Measurements from ENCODE around the gene FASLG.

Gene FASLG

GRCh38 chr1:172627702-172628101, 31.2 kb upstream of the FASLG start:
- no peaks in the 10 kb centered on the region for H3K36me3 ChIP-seq (ENCODE audit: control insufficient read depth in 5 of 5, insufficient read depth in 5 of 5, low read length in 5 of 5)
- H3K27me3 ChIP-seq (ENCODE audit: control insufficient read depth in 5 of 5, insufficient read depth in 4 of 5, low read length in 5 of 5), result no peaks in the 10 kb centered on the region
- no peak overlapping the region for H3K27ac ChIP-seq (ENCODE audit: low read depth, low read length)
- no peaks in the 10 kb centered on the region for H3K4me1 ChIP-seq (ENCODE audit: control insufficient read depth in 5 of 5, insufficient read depth in 5 of 5, low read length in 5 of 5)
- no peak overlapping the region for H3K9ac ChIP-seq (ENCODE audit: low read length in 5 of 5)
- no peak overlapping the region for H3K4me3 ChIP-seq (ENCODE audit: low read depth in 1 of 5, low read length in 5 of 5)
- peaks cover 0 to 7% (median 0%) of the 10 kb centered on the region in 5 donors for H3K9me3 ChIP-seq (ENCODE audit: control insufficient read depth in 5 of 5, low read length in 5 of 5)

- Histone ChIP-seq H3K9me3 (ENCODE audit: control insufficient read depth in 5 of 5, low read length in 5 of 5) (peaks cover 0 to 7% (median 0%) of the 10 kb centered on the region in 5 donors), H3K4me3 (ENCODE audit: low read depth in 1 of 5, low read length in 5 of 5) (no peak overlapping the region), H3K9ac (ENCODE audit: low read length in 5 of 5) (no peak overlapping the region), H3K27ac (ENCODE audit: low read depth, low read length) (no peak overlapping the region), H3K36me3 (ENCODE audit: control insufficient read depth in 5 of 5, insufficient read depth in 5 of 5, low read length in 5 of 5) (no peaks in the 10 kb centered on the region), H3K27me3 (ENCODE audit: control insufficient read depth in 5 of 5, insufficient read depth in 4 of 5, low read length in 5 of 5) (no peaks in the 10 kb centered on the region), H3K4me1 (ENCODE audit: control insufficient read depth in 5 of 5, insufficient read depth in 5 of 5, low read length in 5 of 5) (no peaks in the 10 kb centered on the region)
These were observed 30.5 kb upstream of the FASLG start for GRCh38 chr1:172628401-172628800.

- Histone ChIP-seq H3K27ac (ENCODE audit: low read depth, low read length) (no peak overlapping the region), H3K36me3 (ENCODE audit: control insufficient read depth in 5 of 5, insufficient read depth in 5 of 5, low read length in 5 of 5) (no peaks in the 10 kb centered on the region), H3K27me3 (ENCODE audit: control insufficient read depth in 5 of 5, insufficient read depth in 4 of 5, low read length in 5 of 5) (no peaks in the 10 kb centered on the region), H3K4me3 (ENCODE audit: low read depth in 1 of 5, low read length in 5 of 5) (no peak overlapping the region), H3K9me3 (ENCODE audit: control insufficient read depth in 5 of 5, low read length in 5 of 5) (peaks cover 0 to 7% (median 0%) of the 10 kb centered on the region in 5 donors), H3K4me1 (ENCODE audit: control insufficient read depth in 5 of 5, insufficient read depth in 5 of 5, low read length in 5 of 5) (no peaks in the 10 kb centered on the region), H3K9ac (ENCODE audit: low read length in 5 of 5) (no peak overlapping the region)
These were observed 29.7 kb upstream of the FASLG start for GRCh38 chr1:172629170-172629569.

- Histone ChIP-seq H3K4me1 (ENCODE audit: control insufficient read depth in 5 of 5, insufficient read depth in 5 of 5, low read length in 5 of 5) (no peaks in the 10 kb centered on the region), H3K27ac (ENCODE audit: low read depth, low read length) (no peak overlapping the region)
These were observed 29.3 kb upstream of the FASLG start for GRCh38 chr1:172629638-172630037.

GRCh38 chr1:172630056-172630818, 28.7 kb upstream of the FASLG start:
- Histone ChIP-seq H3K27ac (ENCODE audit: low read depth, low read length) (no peak overlapping the region), H3K4me1 (ENCODE audit: control insufficient read depth in 5 of 5, insufficient read depth in 5 of 5, low read length in 5 of 5) (no peaks in the 10 kb centered on the region), H3K27me3 (ENCODE audit: control insufficient read depth in 5 of 5, insufficient read depth in 4 of 5, low read length in 5 of 5) (no peaks in the 10 kb centered on the region), H3K9me3 (ENCODE audit: control insufficient read depth in 5 of 5, low read length in 5 of 5) (peaks cover 0 to 7% (median 0%) of the 10 kb centered on the region in 5 donors), H3K9ac (ENCODE audit: low read length in 5 of 5) (no peak overlapping the region), H3K36me3 (ENCODE audit: control insufficient read depth in 5 of 5, insufficient read depth in 5 of 5, low read length in 5 of 5) (no peaks in the 10 kb centered on the region), H3K4me3 (ENCODE audit: low read depth in 1 of 5, low read length in 5 of 5) (no peak overlapping the region)

More at GRCh38 chr1:172629638-172630037, 29.3 kb upstream of the FASLG start:
- no peak overlapping the region for H3K9ac ChIP-seq (ENCODE audit: low read length in 5 of 5)
- no peaks in the 10 kb centered on the region for H3K27me3 ChIP-seq (ENCODE audit: control insufficient read depth in 5 of 5, insufficient read depth in 4 of 5, low read length in 5 of 5)
- peaks cover 0 to 7% (median 0%) of the 10 kb centered on the region in 5 donors for H3K9me3 ChIP-seq (ENCODE audit: control insufficient read depth in 5 of 5, low read length in 5 of 5)
- H3K4me3 ChIP-seq (ENCODE audit: low read depth in 1 of 5, low read length in 5 of 5), result no peak overlapping the region
- no peaks in the 10 kb centered on the region for H3K36me3 ChIP-seq (ENCODE audit: control insufficient read depth in 5 of 5, insufficient read depth in 5 of 5, low read length in 5 of 5)

- no peak overlapping the region for H3K27ac ChIP-seq (ENCODE audit: low read depth, low read length)
- H3K4me1 ChIP-seq (ENCODE audit: control insufficient read depth in 5 of 5, insufficient read depth in 5 of 5, low read length in 5 of 5), result no peaks in the 10 kb centered on the region
- no peak overlapping the region for H3K9ac ChIP-seq (ENCODE audit: low read length in 5 of 5)
- H3K27me3 ChIP-seq (ENCODE audit: control insufficient read depth in 5 of 5, insufficient read depth in 4 of 5, low read length in 5 of 5), result no peaks in the 10 kb centered on the region
- no peaks in the 10 kb centered on the region for H3K36me3 ChIP-seq (ENCODE audit: control insufficient read depth in 5 of 5, insufficient read depth in 5 of 5, low read length in 5 of 5)
- H3K4me3 ChIP-seq (ENCODE audit: low read depth in 1 of 5, low read length in 5 of 5), result no peak overlapping the region
- peaks cover 0 to 7% (median 0%) of the 10 kb centered on the region in 5 donors for H3K9me3 ChIP-seq (ENCODE audit: control insufficient read depth in 5 of 5, low read length in 5 of 5)
These were observed 28.0 kb upstream of the FASLG start for GRCh38 chr1:172630868-172631267.

GRCh38 chr1:172637522-172637921, 21.4 kb upstream of the FASLG start:
- H3K9me3 ChIP-seq (ENCODE audit: control insufficient read depth in 5 of 5, low read length in 5 of 5), result peaks cover 0 to 1% (median 0%) of the 10 kb centered on the region in 5 donors
- H3K4me1 ChIP-seq (ENCODE audit: control insufficient read depth in 5 of 5, insufficient read depth in 5 of 5, low read length in 5 of 5), result no peaks in the 10 kb centered on the region
- H3K27me3 ChIP-seq (ENCODE audit: control insufficient read depth in 5 of 5, insufficient read depth in 4 of 5, low read length in 5 of 5), result no peaks in the 10 kb centered on the region
- no peak overlapping the region for H3K4me3 ChIP-seq (ENCODE audit: low read depth in 1 of 5, low read length in 5 of 5)
- H3K27ac ChIP-seq (ENCODE audit: low read depth, low read length), result no peak overlapping the region
- H3K36me3 ChIP-seq (ENCODE audit: control insufficient read depth in 5 of 5, insufficient read depth in 5 of 5, low read length in 5 of 5), result no peaks in the 10 kb centered on the region
- no peak overlapping the region for H3K9ac ChIP-seq (ENCODE audit: low read length in 5 of 5)

- H3K36me3 ChIP-seq (ENCODE audit: control insufficient read depth in 5 of 5, insufficient read depth in 5 of 5, low read length in 5 of 5), result no peaks in the 10 kb centered on the region
- no peaks in the 10 kb centered on the region for H3K4me1 ChIP-seq (ENCODE audit: control insufficient read depth in 5 of 5, insufficient read depth in 5 of 5, low read length in 5 of 5)
- no peaks in the 10 kb centered on the region for H3K27me3 ChIP-seq (ENCODE audit: control insufficient read depth in 5 of 5, insufficient read depth in 4 of 5, low read length in 5 of 5)
- no peak overlapping the region for H3K9ac ChIP-seq (ENCODE audit: low read length in 5 of 5)
- H3K4me3 ChIP-seq (ENCODE audit: low read depth in 1 of 5, low read length in 5 of 5), result no peak overlapping the region
- H3K27ac ChIP-seq (ENCODE audit: low read depth, low read length), result no peak overlapping the region
- no peaks in the 10 kb centered on the region for H3K9me3 ChIP-seq (ENCODE audit: control insufficient read depth in 5 of 5, low read length in 5 of 5)
These were observed 20.7 kb upstream of the FASLG start for GRCh38 chr1:172638249-172638648.

- Histone ChIP-seq H3K9ac (ENCODE audit: low read length in 5 of 5) (no peak overlapping the region), H3K4me3 (ENCODE audit: low read depth in 1 of 5, low read length in 5 of 5) (no peak overlapping the region), H3K4me1 (ENCODE audit: control insufficient read depth in 5 of 5, insufficient read depth in 5 of 5, low read length in 5 of 5) (no peaks in the 10 kb centered on the region), H3K9me3 (ENCODE audit: control insufficient read depth in 5 of 5, low read length in 5 of 5) (no peaks in the 10 kb centered on the region), H3K27me3 (ENCODE audit: control insufficient read depth in 5 of 5, insufficient read depth in 4 of 5, low read length in 5 of 5) (no peaks in the 10 kb centered on the region), H3K27ac (ENCODE audit: low read depth, low read length) (no peak overlapping the region), H3K36me3 (ENCODE audit: control insufficient read depth in 5 of 5, insufficient read depth in 5 of 5, low read length in 5 of 5) (no peaks in the 10 kb centered on the region)
These were observed 19.7 kb upstream of the FASLG start for GRCh38 chr1:172638885-172639831.

GRCh38 chr1:172640111-172640510, 18.8 kb upstream of the FASLG start:
- no peaks in the 10 kb centered on the region for H3K4me1 ChIP-seq (ENCODE audit: control insufficient read depth in 5 of 5, insufficient read depth in 5 of 5, low read length in 5 of 5)
- no peaks in the 10 kb centered on the region for H3K27me3 ChIP-seq (ENCODE audit: control insufficient read depth in 5 of 5, insufficient read depth in 4 of 5, low read length in 5 of 5)
- H3K4me3 ChIP-seq (ENCODE audit: low read depth in 1 of 5, low read length in 5 of 5), result no peak overlapping the region
- H3K9ac ChIP-seq (ENCODE audit: low read length in 5 of 5), result no peak overlapping the region
- H3K9me3 ChIP-seq (ENCODE audit: control insufficient read depth in 5 of 5, low read length in 5 of 5), result no peaks in the 10 kb centered on the region
- H3K36me3 ChIP-seq (ENCODE audit: control insufficient read depth in 5 of 5, insufficient read depth in 5 of 5, low read length in 5 of 5), result no peaks in the 10 kb centered on the region
- no peak overlapping the region for H3K27ac ChIP-seq (ENCODE audit: low read depth, low read length)

Data from subcutaneous abdominal adipose tissue (tissue), 5 donors.